ENCODE measurements around the gene CLEC20A.

CLEC20A gene

GRCh38 chr1:178477841-178478240 is 18.9 kb downstream of the CLEC20A start:
- in situ Hi-C loops (cut with MboI; ENCODE audit: low sequenced_read_pairs) = no loop called here

- in situ Hi-C loops (cut with MboI; ENCODE audit: low sequenced_read_pairs) = no loop called here
Observed at GRCh38 chr1:178477373-178477772, 19.4 kb downstream of the CLEC20A start.

- in situ Hi-C loops (cut with MboI; ENCODE audit: low sequenced_read_pairs) = no loop called here
Observed at GRCh38 chr1:178472531-178472930, 24.2 kb downstream of the CLEC20A start.

- in situ Hi-C loops (cut with MboI; ENCODE audit: low sequenced_read_pairs) = no loop called here
Observed at GRCh38 chr1:178470411-178470960, 26.3 kb downstream of the CLEC20A start.

- in situ Hi-C loops (cut with MboI; ENCODE audit: low sequenced_read_pairs) = no loop called here
Observed at GRCh38 chr1:178467837-178468236, 28.9 kb downstream of the CLEC20A start.

GRCh38 chr1:178465011-178465410 is 31.8 kb downstream of the CLEC20A start:
- in situ Hi-C loops (cut with MboI; ENCODE audit: low sequenced_read_pairs) = no loop called here

GRCh38 chr1:178464566-178464965 is 32.2 kb downstream of the CLEC20A start:
- in situ Hi-C loops (cut with MboI; ENCODE audit: low sequenced_read_pairs) = no loop called here

- in situ Hi-C loops (cut with MboI; ENCODE audit: low sequenced_read_pairs) = no loop called here
Observed at GRCh38 chr1:178464141-178464540, 32.6 kb downstream of the CLEC20A start.

- in situ Hi-C loops (cut with MboI; ENCODE audit: low sequenced_read_pairs) = no loop called here
Observed at GRCh38 chr1:178461701-178462100, 35.1 kb downstream of the CLEC20A start.

GRCh38 chr1:178461104-178461503 is 35.7 kb downstream of the CLEC20A start:
- in situ Hi-C loops (cut with MboI; ENCODE audit: low sequenced_read_pairs) = no loop called here

- in situ Hi-C loops (cut with MboI; ENCODE audit: low sequenced_read_pairs) = no loop called here
Observed at GRCh38 chr1:178458203-178458602, 38.6 kb downstream of the CLEC20A start.

GRCh38 chr1:178457651-178458050 is 39.1 kb downstream of the CLEC20A start:
- in situ Hi-C loops (cut with MboI; ENCODE audit: low sequenced_read_pairs) = no loop called here

- in situ Hi-C loops (cut with MboI; ENCODE audit: low sequenced_read_pairs) = no loop called here
Observed at GRCh38 chr1:178456472-178456871, 40.3 kb downstream of the CLEC20A start.

GRCh38 chr1:178452013-178452412 is 44.8 kb downstream of the CLEC20A start:
- in situ Hi-C loops (cut with MboI; ENCODE audit: low sequenced_read_pairs) = no loop called here

- in situ Hi-C loops (cut with MboI; ENCODE audit: low sequenced_read_pairs) = no loop called here
Observed at GRCh38 chr1:178451529-178451928, 45.2 kb downstream of the CLEC20A start.

GRCh38 chr1:178450871-178451270 is 45.9 kb downstream of the CLEC20A start:
- in situ Hi-C loops (cut with MboI; ENCODE audit: low sequenced_read_pairs) = no loop called here

GRCh38 chr1:178442925-178443324 is 53.8 kb downstream of the CLEC20A start:
- in situ Hi-C loops (cut with MboI; ENCODE audit: low sequenced_read_pairs) = no loop called here

- in situ Hi-C loops (cut with MboI; ENCODE audit: low sequenced_read_pairs) = no loop called here
Observed at GRCh38 chr1:178438432-178438831, 58.3 kb downstream of the CLEC20A start.

GRCh38 chr1:178436899-178437298 is 59.9 kb downstream of the CLEC20A start:
- in situ Hi-C loops (cut with MboI; ENCODE audit: low sequenced_read_pairs) = no loop called here

- in situ Hi-C loops (cut with MboI; ENCODE audit: low sequenced_read_pairs) = no loop called here
Observed at GRCh38 chr1:178434899-178435435, 61.8 kb downstream of the CLEC20A start.

GRCh38 chr1:178434360-178434759 is 62.4 kb downstream of the CLEC20A start:
- in situ Hi-C loops (cut with MboI; ENCODE audit: low sequenced_read_pairs) = no loop called here
